A673 (cell line): ENCODE results near the gene IL1RAP. TPM values are rescaled to one million over a fixed set of nuclear protein-coding genes. Genes with fewer than 3 reads are reported as not detected.

ENCODE experiments used
- BruUV-seq: library from RNA; stranded (reverse); fragments of 400-500 nt; replicated peaks from 2 replicates; lab custom pipeline; 2021; lab: Mats Ljungman, UMichigan
- CTCF ChIA-PET: fragments of 300-600 bp; sonication (Branson Sonifier 250); formaldehyde crosslinking; loops from one replicate; lab custom pipeline; 2022; ENCODE audit warnings: antibody characterized with exemption; lab: Charles Lee
- POLR2A ChIA-PET: fragments of 300-600 bp; sonication (Branson Sonifier 250); formaldehyde crosslinking; loops from one replicate; lab custom pipeline; 2022; ENCODE audit warnings: antibody characterized with exemption; ENCODE audit not compliant: low non-redundant PET; lab: Charles Lee
- DNase-seq: peaks from one replicate; pipeline ENCODE4 v3.0.0-alpha.2; 2015; ENCODE audit warnings: low spot score
- H3K27ac ChIP-seq: fragments of 200-600 bp; sonication (generic); 2 replicates; pipeline ENCODE4 v1.5.1; 2016; ENCODE audit warnings: mixed run types, low read depth, mild to moderate bottlenecking, mixed read lengths, antibody characterized with exemption, low read length; ENCODE audit not compliant: poor library complexity, severe bottlenecking
- H3K27me3 ChIP-seq: fragments of 200-600 bp; sonication (generic); replicated peaks from 2 replicates; pipeline ENCODE4 v1.6.1; 2017; ENCODE audit warnings: mixed run types, low read depth, mild to moderate bottlenecking, mixed read lengths, antibody characterized with exemption, low read length; ENCODE audit not compliant: insufficient read depth, poor library complexity
- H3K36me3 ChIP-seq: fragments of 200-600 bp; sonication (generic); 2 replicates; pipeline ENCODE4 v1.6.1; 2016; ENCODE audit warnings: mixed run types, mild to moderate bottlenecking, mixed read lengths, antibody characterized with exemption, low read length; ENCODE audit not compliant: insufficient read depth, poor library complexity, severe bottlenecking
- H3K4me1 ChIP-seq: fragments of 200-600 bp; sonication (generic); 2 replicates; pipeline ENCODE4 v1.6.1; 2017; ENCODE audit warnings: mixed run types, mild to moderate bottlenecking, mixed read lengths, antibody characterized with exemption, low read length; ENCODE audit not compliant: insufficient read depth, poor library complexity, severe bottlenecking
- H3K4me3 ChIP-seq: fragments of 200-600 bp; sonication (generic); 2 replicates; pipeline ENCODE4 v1.5.1; 2016; ENCODE audit warnings: low read depth, mixed run types, mild to moderate bottlenecking, mixed read lengths, low read length; ENCODE audit not compliant: poor library complexity, severe bottlenecking
- H3K9me3 ChIP-seq: fragments of 200-600 bp; sonication (generic); 2 replicates; pipeline ENCODE4 v1.6.1; 2016; ENCODE audit warnings: mixed run types, low read depth, mild to moderate bottlenecking, mixed read lengths, antibody characterized with exemption, low read length; ENCODE audit not compliant: poor library complexity, severe bottlenecking
- CTCF ChIP-seq: fragments of 300-800, 200-600 bp; sonication (generic); conservative IDR thresholded peaks from 2 replicates; pipeline ENCODE4 v1.5.1; 2017; ENCODE audit warnings: low read depth, mild to moderate bottlenecking, antibody characterized with exemption, low read length, moderate library complexity, mixed read lengths
- EZH2 ChIP-seq: fragments of 200-600 bp; sonication (generic); IDR thresholded peaks from 2 replicates; pipeline ENCODE4 v1.6.1; 2017; ENCODE audit warnings: borderline replicate concordance, low read depth, mild to moderate bottlenecking, mixed read lengths, antibody characterized with exemption, low read length; ENCODE audit not compliant: poor library complexity, severe bottlenecking
- intact Hi-C: fragments of 100-400 bp; cut with micrococcal nuclease; formaldehyde crosslinking; loops from one replicate; pipeline ENCODE4 v1.10.0; 2022; ENCODE audit not compliant: unreplicated experiment
- total RNA-seq: library from RNA; stranded (reverse); gene quantifications from 2 replicates; pipeline ENCODE4 v1.2.3, GENCODE V29; 2021

IL1RAP gene
- total RNA-seq, 1 experiment from 2014 or later: 207 TPM

DNA sequence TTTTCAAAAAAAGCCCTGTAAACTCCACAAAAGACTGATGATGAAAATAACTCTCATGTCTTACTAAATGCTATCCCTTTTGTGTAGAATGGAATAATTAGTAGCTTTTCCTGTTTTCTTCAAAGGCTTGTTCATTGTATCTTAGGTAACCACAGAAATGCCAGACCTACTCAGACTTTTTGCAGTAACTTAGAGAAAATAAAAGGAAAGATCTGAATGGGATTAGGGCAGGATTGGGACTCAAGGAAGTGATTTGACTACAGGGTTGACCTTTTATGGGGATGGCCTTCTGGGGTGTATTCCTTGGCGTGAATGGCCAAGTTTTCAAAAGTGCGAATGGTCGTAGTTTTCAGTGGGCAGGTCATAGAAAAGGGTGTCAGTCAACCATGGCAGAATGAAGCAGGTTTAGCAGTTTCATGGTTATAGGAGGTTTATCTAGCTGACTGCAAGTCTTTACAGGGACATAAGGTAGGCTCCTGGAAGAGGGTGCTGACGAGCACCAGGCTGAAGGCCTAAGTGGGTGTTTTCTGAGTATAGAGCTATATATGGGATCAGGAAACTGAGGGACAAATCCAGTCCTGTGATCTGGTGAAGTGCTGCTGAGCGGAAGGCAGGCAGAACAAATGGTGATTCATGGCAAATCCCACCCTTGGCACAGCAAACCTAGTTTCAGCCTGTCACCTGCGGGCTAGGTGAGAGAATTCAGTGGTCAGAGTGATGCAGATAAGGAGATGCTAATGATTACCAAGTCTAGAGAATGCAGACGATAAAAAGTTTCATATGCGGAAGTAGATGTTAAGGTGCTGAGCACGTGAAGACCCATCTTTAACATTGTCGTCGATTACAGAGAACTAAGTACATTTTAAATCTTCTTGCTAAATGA, 46.4 kb downstream of the IL1RAP start:
- POLR2A ChIA-PET: no interaction called here
- Histone ChIP-seq H3K9me3 (peaks cover 14% of the 10 kb centered on the region), H3K27me3 (no peaks in the 10 kb centered on the region), H3K4me3 (no peak overlapping the region), H3K36me3 (peaks cover 69% of the 10 kb centered on the region), H3K27ac (peak overlapping the region; percentile 41), H3K4me1 (peaks cover 42% of the 10 kb centered on the region)
- DNase-seq: no peak
- no peak for TF ChIP-seq EZH2
- no peak for TF ChIP-seq CTCF
- BruUV-seq: no TSS peak
- CTCF ChIA-PET: no interaction called here
- intact Hi-C loops: no loop called here

DNA sequence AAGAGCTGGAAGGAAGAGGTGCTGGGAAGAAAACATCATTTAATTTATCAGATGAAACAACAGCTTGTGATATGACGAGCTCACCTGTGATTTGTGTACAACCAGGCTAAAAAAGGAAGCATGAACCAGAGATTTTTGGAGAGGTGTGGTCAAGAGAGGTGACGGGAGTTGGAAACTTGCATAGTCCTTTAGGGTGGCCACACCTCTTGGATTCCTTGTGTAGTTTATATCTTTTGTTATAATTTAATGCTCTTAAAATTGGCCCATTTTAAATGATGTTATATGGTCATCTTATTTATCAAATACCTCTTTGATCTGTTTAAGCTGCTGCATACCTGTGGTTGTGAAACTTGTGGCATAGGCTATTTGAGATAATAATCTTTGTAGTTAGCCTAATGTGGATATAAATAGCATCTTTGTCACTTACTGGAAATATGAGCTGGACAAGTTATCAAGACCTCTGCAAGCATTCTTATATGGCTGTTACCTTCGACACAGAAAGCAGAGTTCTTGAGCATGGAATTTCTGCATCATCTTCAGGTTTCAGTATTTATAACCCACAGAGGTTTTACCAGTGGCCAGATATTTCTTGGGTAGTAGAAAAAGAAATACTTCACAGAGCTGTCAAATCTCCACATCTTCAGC, 49.1 kb downstream of the IL1RAP start:
- TF ChIP-seq EZH2 (no peak), CTCF (no peak)
- intact Hi-C loops: no loop called here
- DNase-seq: no peak
- Histone ChIP-seq H3K9me3 (peaks cover 18% of the 10 kb centered on the region), H3K4me1 (peaks cover 64% of the 10 kb centered on the region), H3K27ac (peak overlapping the region; percentile 39), H3K27me3 (no peaks in the 10 kb centered on the region), H3K36me3 (peaks cover 64% of the 10 kb centered on the region), H3K4me3 (no peak overlapping the region)
- CTCF ChIA-PET: no interaction called here
- POLR2A ChIA-PET: interaction anchor here (0.6 kb wide), 1 partner anchor 29 kb away, joined by 6 read pairs; no protein-coding TSS in a partner anchor
- no TSS peak for BruUV-seq

DNA sequence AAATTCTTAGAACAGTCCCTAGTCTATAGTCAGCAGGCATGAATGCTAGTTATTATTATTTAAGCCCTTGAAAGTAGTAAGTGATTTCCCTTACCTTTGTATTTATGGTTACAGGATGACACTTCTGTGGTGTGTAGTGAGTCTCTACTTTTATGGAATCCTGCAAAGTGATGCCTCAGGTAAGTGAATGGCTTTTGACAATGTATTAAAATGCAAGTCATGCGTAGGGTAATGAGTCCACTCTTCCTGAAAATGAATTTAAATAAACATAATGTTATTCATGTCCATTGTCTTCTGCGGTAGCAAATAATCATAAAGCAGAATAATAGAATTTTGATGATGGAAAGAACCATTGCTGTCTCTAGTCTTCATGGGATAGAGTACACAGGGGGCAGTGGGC, 50.3 kb downstream of the IL1RAP start:
- BruUV-seq: no TSS peak
- intact Hi-C loops: no loop called here
- CTCF ChIA-PET: no interaction called here

More for the DNA sequence above, 50.3 kb downstream of the IL1RAP start:
- POLR2A ChIA-PET: no interaction called here
- DNase-seq: no peak
- no peak overlapping the region for H3K4me3 ChIP-seq
- no peak for TF ChIP-seq EZH2
- TF ChIP-seq CTCF: no peak
- peaks cover 76% of the 10 kb centered on the region for H3K4me1 ChIP-seq
- H3K9me3 ChIP-seq: peaks cover 8% of the 10 kb centered on the region
- H3K27me3 ChIP-seq: no peaks in the 10 kb centered on the region
- peaks cover 64% of the 10 kb centered on the region for H3K36me3 ChIP-seq
- no peak overlapping the region for H3K27ac ChIP-seq
